Stimulated activated CD4-positive, alpha-beta T cell treated with anti-CD3 and anti-CD28 coated beads, TNF-alpha, amount 100 ng/mL, for 48 hours (primary cell): Measurements from ENCODE around the gene TSPAN12.

Experiments used
- DNase-seq, 3 donors: peaks; one replicate each; pipeline ENCODE4 v3.0.0-alpha.2; 2020; ENCODE audit warnings: low read depth in 3 of 3

TSPAN12 gene

DNA sequence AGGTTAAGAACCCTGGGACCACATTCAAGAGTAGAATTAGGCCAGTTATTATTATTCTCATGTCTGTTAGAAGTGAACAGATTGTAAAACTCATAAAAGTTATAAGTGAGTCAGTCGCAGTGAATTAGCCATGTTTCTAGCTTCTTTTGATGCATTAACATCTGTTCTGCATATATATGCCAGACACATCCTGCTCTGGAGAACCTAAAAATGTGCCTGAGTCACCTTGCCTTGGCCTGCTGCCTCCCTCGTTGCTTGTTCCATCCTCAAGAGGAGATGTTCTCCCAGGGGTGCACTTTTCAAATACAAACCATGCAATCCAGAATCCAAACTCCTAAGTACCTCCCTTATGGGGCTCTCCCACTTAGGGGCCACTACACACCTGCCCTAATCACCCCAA lies 14.8 kb downstream of the TSPAN12 start:
- DNase-seq = no peak

DNA sequence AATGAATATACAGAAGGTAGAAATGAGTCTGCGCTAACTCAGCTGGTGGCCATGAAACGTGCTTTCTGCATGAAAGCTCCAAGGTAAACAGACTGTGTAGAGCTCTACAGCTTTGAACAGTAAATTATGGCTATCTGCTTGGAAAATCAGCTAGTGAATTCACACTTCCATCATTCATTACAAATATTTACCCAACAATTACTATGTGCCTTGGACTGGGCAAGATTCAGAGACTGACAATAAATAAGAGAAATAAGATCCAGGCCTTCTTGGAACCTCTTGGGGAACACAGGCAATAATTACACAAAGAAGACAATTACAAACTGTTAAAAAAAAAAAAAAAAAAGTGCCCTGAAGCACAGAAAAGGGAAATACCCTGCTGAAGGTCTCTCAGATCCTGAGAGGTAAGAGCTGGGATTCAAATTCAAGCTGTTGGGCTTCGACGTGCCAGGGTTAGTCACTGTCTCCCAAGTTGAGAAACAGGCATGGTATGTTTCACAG lies 15.8 kb downstream of the TSPAN12 start:
- no peak for DNase-seq

DNA sequence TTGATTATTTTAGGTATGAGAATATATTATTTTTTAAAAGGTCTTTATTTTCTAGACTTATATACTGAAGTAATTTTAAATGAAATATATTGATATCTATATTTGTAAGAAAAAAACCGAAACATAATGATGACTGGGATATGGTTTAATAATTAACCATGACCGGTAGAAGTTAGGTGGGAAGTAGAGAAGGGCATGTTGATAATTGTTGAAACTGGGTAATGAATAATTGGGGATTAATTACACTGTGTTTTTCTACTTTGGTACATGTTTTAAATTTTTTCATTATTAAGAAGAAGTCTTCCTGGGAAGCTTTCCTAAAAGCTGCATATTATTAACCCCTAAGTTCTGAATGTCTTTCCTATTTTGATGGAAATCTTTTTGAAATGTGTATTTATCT lies 16.3 kb downstream of the TSPAN12 start:
- DNase-seq = no peak

DNA sequence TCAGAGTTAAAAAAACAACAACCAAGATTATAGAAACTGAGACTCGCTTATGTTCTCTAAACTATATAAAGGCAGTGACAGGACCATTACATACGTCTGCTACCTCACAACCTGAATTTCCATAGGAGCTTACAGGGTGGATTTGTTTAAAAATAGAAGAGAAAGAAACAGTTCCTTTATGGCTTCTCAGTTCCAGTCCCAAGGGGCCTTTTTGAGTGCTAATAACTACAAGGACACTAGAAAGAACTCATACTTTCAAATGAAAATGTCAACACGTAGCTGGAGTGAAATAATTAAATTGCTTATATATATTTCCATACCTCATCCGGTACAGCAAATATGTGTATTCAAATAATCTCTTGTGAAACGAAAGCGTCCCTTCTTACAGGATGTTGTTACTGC lies 19.7 kb downstream of the TSPAN12 start:
- DNase-seq = no peak

DNA sequence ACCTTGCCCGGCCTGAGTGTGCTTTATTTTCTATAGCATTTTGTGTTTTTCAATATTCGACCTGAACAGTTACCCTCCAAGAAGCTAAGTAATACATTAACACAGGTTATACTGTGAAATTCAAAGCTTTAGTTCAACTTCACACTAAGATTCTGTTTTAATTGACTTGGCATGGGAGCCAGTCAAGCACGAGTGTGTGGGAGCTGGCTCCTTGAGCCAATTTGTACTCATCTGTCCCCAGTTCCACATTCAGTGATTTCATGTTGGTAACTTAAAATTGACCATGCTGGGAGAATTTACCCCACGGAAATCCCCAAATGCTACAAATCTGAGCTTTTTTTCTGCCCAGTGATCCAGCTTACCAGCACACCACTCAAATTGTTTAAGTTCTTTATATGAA lies 20.3 kb downstream of the TSPAN12 start:
- DNase-seq = no peak

DNA sequence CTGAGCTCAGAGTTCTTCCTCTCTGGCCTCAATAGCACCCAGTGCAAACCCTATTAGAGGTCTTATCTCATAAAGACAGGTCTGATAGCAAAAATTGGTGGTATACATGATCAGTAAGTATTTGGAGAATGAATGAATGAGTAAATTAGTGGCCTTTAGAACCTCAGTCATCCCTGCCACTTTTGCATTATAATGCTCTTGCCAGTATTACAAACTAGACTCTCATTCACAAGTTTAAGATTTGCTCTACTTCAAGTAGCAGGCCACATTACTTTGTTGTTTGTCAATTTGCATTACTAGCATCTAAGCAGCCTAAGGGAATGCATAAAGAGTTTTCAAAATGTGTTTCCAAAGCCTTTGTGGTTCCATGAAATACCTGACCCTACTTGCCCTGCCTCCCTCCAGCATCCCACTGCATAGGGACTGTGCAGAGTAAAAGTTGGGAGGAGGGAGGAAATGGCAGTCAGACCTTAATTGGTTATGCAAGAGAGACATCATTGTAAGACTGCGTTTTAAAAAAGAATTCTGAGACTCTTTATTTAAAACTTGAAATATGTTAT lies 21.3 kb downstream of the TSPAN12 start:
- DNase-seq = no peak

DNA sequence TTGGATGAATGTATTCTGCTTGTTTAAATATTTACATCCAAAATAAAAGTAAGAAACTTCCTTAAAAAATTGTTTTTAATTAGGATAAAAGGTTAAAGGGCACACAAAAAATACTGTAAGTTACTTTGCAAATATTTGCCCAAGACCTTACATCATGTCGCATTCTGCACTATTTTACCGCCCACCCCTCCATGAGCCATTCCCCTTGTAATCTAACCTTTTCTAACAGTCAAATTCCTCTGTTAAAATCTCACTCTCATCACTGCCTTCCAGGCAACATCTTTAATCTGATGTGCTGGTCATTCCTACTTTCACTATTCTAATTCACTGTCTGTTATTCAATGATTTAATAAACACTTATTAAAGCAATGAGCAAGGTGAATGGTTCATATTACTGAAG lies 23.2 kb downstream of the TSPAN12 start:
- no peak for DNase-seq

DNA sequence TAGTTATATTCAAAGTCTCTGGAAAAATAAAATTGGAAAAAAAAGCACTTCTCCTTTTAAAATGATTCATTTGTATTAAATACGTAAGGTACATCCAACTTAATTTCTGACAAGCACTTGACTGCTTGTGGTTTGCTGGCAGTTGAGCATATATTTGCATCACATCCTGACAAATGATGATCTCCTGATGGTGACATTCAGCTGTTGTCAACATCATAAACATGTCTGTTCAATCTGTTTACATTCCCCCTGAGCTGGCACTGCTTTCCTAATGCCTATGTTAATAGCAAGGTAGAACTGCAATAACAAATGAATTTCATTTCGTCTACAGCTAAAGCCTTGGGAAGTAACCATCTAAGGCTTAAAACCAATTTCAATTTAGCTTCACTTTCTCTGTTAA lies 24.4 kb downstream of the TSPAN12 start:
- DNase-seq = no peak

DNA sequence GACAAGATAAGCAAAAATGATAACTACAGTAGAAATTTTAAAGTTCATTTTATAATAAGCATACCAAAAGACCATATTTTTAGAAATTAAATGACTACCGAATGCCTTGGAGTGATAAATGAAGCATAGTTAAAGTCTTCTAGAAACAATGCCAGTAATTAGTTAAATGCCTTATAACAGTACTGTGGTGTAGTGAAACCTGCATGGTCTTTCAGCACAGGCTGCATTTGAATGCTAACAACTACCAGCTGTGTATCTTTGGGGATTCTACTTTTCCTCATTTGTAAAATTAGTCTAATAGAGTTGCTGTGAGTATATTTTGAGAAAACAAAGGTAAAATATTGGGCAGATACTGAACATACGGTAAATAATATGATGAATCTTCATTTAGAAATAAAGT lies 25.1 kb downstream of the TSPAN12 start:
- no peak for DNase-seq

DNA sequence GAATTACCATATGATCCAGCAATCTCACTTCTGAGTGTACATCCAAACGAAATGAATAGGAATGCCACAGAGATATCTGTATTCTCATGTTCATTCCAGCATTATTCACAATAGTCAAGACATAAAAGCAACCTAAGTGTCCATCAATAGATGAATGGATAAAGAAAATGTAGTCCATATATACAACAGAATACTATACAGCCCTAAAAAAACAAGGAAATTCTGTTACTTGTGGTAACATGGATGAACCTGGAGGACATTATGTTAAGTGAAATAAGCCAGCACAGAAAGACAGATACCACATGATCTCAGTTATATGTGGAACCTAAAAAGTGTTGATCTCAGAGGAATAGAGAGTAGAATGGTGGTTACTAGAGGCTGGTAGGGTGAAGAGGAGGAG lies 26.7 kb downstream of the TSPAN12 start:
- no peak for DNase-seq

DNA sequence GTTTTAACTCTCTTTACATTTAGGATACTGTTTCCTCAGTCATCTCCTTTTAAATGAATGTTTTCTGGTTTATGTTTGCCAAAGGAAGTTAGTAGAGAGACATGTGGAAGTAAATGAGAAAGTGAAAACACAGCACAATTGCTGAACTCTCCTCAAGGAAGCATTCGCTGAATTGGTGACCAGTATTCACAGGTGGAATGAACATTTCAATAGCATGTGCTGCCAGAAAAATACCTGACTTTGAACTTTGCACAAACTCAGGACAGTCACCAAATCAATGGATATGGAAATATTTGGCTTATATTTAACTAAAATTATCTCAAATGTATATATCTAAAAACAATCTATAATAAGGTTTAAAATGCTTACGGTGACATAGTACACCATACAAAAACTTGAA lies 28.5 kb downstream of the TSPAN12 start:
- DNase-seq = no peak

DNA sequence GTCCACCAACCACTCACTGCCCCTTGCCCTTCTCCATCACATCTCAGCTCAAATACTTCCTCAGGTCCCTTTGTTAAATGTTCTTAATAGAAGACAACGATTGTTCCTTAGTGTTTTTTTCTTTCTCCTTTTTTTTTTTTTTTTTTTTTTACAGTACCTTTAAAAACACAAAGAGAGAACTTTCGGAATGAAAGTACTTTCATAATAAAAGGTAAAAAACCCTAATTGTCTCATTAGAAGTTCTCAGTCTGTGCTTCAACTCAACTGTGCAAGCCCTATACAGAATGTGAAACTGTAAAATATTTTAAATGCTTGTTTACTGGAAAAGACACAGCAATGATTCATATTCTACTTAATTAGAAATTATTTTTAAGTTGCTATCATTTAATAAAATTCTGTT lies 29.4 kb downstream of the TSPAN12 start:
- DNase-seq = no peak

DNA sequence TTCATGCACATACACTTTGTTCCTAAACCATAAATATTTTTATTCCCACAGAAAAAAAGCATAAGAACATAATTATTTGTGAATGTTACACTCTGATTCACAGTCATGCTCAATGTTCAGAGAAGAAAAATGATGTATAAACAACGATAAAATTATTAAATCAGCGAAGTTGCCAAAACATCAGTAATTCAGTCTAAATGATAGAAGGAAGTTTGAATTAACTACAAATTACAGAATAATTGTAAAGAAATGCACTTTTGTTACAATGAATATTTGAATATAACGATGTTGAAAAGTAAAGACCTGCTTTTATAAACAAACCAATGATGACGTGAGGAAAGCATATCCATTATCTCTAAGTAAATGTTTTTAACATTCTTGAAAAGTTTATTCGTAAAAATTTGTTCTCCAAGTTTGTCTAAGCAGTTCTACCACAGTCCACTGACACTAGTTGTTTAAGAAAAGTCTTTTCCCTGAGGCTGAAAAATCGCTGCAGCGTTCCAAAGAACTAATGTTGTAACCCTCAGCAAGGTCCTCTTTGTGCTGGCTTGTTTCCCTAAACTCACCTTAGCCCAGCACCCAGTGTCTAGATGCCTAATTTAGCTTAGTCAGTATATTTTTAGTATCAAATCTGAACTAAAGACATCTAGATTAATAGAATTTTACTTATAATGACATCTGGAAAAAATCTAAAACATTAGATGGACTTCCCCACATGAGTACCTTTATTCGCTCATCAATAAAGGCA lies 30.4 kb downstream of the TSPAN12 start:
- DNase-seq = no peak

DNA sequence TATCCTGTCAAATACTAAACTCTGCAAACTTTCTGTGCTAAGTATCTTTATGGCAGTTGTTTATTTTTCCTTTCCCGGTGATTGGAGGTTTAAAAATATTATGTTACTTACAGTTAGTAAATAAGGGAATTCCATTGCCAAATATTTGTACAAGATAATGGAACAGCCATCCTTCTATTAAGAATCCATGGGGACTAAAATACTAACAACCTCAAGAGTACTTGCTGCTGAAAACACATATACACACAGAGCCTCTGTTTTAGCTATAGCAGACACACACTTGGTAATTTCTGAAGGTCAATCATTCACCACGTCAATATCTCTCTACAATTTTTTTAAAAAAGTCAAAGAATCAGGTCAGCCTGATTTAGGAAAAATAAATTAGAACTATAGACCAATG lies 32.4 kb downstream of the TSPAN12 start:
- no peak for DNase-seq

DNA sequence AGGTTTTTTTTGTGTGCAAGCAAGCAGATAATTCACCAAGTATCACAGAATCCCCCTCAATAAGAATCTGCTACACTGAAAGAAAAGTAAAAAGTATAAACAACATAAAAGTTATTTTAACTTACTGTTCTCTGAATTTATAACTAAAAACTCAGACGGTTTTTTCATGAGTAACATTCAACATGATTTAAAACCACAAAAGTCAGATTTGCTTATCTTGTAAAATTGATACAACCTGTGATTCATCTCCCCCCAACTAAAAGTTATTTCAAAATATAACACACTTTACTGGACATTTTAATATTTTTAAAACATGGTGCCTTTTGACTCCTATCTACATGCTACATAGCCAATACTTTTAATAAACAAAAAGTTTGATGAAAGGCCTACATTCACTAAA lies 32.8 kb downstream of the TSPAN12 start:
- DNase-seq = no peak

DNA sequence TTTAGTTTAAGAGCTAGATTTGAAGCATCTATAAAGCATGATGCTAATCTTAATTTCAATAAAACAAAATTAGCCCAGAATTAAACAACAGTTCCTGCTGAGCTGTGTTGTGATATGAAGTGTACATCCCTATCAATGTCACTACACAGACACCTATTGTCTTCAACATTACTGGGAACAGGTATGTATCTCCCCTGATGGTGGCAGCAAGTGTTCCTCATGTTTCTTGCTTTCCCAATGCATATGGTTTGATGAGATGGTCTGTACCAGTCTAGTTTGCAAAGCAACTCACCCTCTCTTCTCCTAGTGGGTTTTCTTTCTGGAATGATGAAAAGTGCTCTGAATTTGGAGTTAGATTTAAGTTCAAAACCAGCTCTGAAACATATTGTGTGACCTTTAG lies 38.1 kb downstream of the TSPAN12 start:
- no peak for DNase-seq

DNA sequence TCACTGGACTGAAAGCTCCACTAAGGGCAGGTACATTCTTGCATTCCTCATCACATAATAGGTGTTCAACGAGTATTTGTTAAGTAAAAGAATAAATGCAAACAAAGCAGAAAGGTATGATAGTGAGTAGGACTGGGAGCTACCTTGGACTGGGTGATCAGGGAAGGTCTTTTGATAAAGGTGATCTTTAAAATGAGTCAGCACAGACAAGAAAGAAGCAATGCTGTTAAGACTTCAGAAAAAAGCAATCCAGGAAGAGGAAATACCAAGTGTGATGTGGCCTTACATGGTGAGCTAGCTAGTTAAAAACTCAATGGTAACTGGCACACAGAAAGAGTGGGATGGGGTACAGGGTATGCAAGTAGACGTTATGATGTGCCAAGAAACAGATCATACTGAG lies 40.1 kb downstream of the TSPAN12 start:
- no peak for DNase-seq

DNA sequence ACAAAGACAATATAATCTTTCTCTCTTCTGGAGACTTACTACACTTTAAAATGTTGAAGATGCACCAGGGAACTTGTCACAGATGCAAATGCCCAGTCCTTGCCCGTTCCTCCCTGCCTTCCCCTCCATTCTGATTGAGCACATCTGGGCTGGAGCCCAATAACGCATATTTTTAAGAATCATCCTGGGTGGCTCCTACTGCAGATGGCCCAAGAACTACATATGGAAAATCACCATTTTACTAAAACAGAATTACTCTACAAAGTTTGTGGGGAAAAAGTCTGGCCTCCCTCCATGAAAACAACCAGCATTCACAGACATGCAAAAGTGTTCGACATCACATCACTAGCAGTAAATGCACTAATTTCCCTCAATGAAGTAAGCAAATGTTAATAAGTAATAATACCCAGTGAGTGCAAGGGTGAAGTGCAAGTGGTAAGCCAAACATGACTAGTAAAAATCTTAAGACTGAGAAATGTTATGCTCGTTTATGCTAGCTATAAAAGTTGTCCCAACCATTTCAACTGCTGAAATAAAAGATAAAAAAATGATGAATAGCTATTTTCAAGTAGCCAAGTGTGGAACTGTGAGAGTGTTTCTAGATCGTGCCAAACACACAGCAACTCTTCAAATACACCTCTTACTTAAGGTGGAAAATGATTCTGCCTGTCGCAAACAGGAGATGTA lies 43.5 kb downstream of the TSPAN12 start:
- no peak for DNase-seq

DNA sequence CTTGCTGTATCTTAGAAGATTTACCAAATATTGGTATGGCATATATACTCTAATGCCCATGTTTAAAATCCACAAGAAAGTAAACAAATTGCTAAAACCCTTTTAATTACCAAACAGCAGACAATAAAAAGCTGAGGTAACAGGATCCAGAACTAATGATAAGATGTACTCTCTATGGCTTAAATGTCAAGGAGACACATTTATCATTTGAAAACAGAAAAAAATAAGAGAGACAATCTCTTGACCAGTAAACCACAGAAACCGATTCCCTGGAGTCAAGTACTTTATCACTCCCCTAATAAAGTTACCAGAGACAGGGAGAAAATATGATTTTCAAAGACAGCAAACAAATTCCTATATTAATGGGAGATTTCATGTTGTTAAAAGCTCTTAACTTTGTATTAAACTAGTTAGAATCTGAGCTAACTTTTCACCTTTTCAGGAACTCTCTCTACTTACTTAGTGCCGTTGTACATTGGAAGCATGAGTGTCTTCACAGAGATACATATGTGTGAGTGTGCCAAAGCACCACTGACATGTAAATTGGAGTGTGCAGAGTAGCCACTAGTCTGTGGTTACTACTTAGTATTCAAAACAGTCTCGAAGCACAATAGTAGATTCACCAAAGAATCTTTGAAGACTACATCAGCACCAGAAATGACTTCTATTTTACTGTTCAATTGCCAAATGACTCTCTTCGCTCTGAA lies 44.2 kb downstream of the TSPAN12 start:
- no peak for DNase-seq

DNA sequence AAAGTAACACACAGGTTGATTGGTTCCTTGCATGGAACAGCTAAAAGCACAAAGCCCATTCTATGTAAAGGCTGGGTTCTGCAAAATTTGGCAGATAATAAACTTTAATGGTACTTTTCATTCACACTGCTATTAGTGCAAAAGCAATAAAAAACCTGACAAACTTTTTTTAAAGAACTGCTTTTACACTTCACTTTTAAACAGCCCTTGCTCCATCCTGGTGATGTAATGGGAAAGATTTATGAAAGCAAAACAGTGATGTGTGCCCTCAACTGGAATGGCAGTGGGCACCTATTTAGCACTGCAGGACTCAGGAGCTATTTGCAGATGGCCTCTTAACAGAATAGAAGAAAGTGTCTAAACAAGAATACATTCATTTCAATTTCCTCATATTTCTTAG lies 44.9 kb downstream of the TSPAN12 start:
- no peak for DNase-seq

DNA sequence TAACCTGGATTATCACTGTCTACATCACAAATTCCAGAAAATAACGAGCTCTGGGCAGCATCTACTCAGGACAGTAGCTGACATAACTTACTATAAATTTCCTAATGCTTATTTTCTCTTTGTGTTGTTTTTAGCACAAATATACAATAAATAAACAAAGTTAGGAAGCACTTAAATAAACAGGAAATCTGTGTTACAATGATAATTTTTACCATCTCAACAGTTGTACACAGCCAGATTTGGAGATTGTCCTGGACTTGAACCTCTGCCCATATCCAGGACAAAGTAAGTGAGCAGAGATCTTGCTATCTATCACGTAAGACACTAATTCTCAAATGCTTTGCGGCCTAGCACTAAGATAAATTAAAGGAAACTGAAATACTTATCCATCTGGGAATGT lies 48.7 kb downstream of the TSPAN12 start:
- no peak for DNase-seq

DNA sequence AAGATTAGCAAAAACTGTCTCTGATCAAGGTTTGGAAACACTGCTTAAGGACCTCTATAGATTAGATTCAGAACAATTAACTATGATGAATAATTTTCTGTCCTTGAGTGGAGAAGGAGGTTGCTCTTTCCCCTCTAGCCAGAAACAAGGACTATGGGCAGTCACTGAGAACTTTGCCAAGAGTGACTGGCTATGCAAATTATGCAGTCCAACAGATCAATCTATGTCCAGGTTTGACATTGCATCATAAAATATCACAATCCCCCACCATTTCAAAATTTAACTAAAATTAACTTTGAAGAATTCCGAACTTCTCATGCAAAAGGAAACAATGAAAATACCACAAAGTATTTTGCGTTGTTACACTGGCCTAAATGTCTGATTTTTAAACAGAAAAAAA lies 50.6 kb downstream of the TSPAN12 start:
- DNase-seq = no peak

DNA sequence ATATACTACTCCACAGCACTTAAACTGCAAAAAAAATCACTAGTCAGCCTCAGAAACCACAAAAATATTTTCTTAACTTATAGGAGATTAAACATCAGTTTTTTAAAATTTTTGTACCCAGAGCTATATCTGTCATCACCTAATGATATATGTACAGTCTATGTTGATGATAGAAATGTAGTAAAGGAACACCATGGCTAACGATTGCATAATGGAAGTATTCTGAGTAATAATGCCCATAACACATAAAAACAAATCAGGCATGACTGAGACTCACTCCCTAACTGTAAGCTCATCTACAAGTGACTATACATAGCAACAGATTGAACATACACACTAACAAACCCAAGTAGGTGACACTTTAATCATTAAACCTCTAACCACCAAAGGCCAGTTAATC lies 51.3 kb downstream of the TSPAN12 start:
- no peak for DNase-seq
